B cell (primary cell): ENCODE results near the gene SLC51B.

Source experiments
- CTCF ChIP-seq: fragments of 200-600 bp; IDR thresholded peaks from one replicate; pipeline ENCODE4 v1.8.0; 2022; ENCODE audit warnings: antibody characterized with exemption, mild to moderate bottlenecking
- EZH2 ChIP-seq: IDR thresholded peaks from 2 replicates; pipeline ENCODE4 v1.6.1; 2012; ENCODE audit warnings: borderline replicate concordance, low read depth, mild to moderate bottlenecking, moderate library complexity, low read length; ENCODE audit not compliant: insufficient read depth, poor library complexity, severe bottlenecking

DNA sequence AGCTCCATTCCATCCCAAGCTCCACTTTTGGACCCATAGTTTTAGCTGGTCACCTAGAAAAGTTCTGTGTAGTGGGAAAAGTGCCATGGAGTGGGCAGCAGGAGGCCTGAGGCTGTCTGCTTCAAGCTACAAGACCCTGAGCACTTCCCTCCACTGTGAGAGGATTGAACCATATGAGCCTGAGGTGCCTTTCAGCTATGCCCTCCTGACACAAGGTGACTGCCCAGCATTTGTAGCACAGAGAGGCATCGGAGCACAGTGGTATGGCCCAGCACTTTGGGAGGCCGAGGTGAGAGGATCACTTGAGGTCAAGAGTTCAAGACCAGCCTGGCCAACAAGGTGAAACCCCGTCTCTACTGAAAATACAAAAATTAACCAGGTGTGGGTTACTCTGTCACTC is 27.4 kb downstream of the SLC51B start:
- no peak for TF ChIP-seq CTCF
- TF ChIP-seq EZH2: no peak
